ENCODE data around the gene FAT2.

The FAT2 gene

GRCh38 chr5:151569132-151570046 lies 21.7 kb downstream of the FAT2 start:
- H3K4me3 ChIP-seq (ENCODE audit: low read depth in 1 of 2, low read length in 2 of 2): no peak overlapping the region
- H3K36me3 ChIP-seq (ENCODE audit: insufficient read depth, low read length): no peaks in the 10 kb centered on the region
- ATAC-seq (ENCODE audit: insufficient read depth, low read depth) (no peak), DNase-seq (no peak)
- H4K20me1 ChIP-seq (ENCODE audit: insufficient read depth, low read length): no peaks in the 10 kb centered on the region
- H3K4me1 ChIP-seq (ENCODE audit: insufficient read depth, low read length): no peaks in the 10 kb centered on the region
- H3K79me2 ChIP-seq (ENCODE audit: insufficient read depth, low read length): no peaks in the 10 kb centered on the region
- no peak overlapping the region for H2AFZ ChIP-seq (ENCODE audit: low read depth, low read length)
- H3K27me3 ChIP-seq (ENCODE audit: insufficient read depth, low read length, poor library complexity): peaks cover 49% of the 10 kb centered on the region
- TF ChIP-seq EZH2 (IDR thresholded peaks at IDR 0.05; ENCODE audit: borderline replicate concordance, low read depth, low read length, severe bottlenecking): no peak
- no peak for TF ChIP-seq CTCF (IDR thresholded peaks at IDR 0.05; ENCODE audit: borderline replicate concordance, extremely low read depth, low read length, poor library complexity, severe bottlenecking)
- H3K4me2 ChIP-seq (ENCODE audit: insufficient read depth, low read length): no peak overlapping the region
- H3K9ac ChIP-seq (ENCODE audit: low read depth, low read length): no peak overlapping the region
- H3K9me3 ChIP-seq (ENCODE audit: insufficient read depth, low read length, severe bottlenecking): peaks cover 2% of the 10 kb centered on the region
- no peak overlapping the region for H3K27ac ChIP-seq (ENCODE audit: low read length)

- TF ChIP-seq EZH2 (IDR thresholded peaks at IDR 0.05; ENCODE audit: borderline replicate concordance, low read depth, low read length, severe bottlenecking) (no peak), CTCF (IDR thresholded peaks at IDR 0.05; ENCODE audit: borderline replicate concordance, extremely low read depth, low read length, poor library complexity, severe bottlenecking) (no peak)
- no peaks in the 10 kb centered on the region for H3K36me3 ChIP-seq (ENCODE audit: insufficient read depth, low read length)
- H4K20me1 ChIP-seq (ENCODE audit: insufficient read depth, low read length): no peaks in the 10 kb centered on the region
- no peak overlapping the region for H3K27ac ChIP-seq (ENCODE audit: low read length)
- H3K27me3 ChIP-seq (ENCODE audit: insufficient read depth, low read length, poor library complexity): peaks cover 47% of the 10 kb centered on the region
- ATAC-seq (ENCODE audit: insufficient read depth, low read depth) (no peak), DNase-seq (no peak)
- no peak overlapping the region for H3K9ac ChIP-seq (ENCODE audit: low read depth, low read length)
- no peak overlapping the region for H2AFZ ChIP-seq (ENCODE audit: low read depth, low read length)
- H3K4me2 ChIP-seq (ENCODE audit: insufficient read depth, low read length): no peak overlapping the region
- no peak overlapping the region for H3K4me3 ChIP-seq (ENCODE audit: low read depth in 1 of 2, low read length in 2 of 2)
- H3K79me2 ChIP-seq (ENCODE audit: insufficient read depth, low read length): no peaks in the 10 kb centered on the region
- H3K9me3 ChIP-seq (ENCODE audit: insufficient read depth, low read length, severe bottlenecking): peaks cover 2% of the 10 kb centered on the region
- no peaks in the 10 kb centered on the region for H3K4me1 ChIP-seq (ENCODE audit: insufficient read depth, low read length)
Measured at GRCh38 chr5:151568036-151568435, 23.1 kb downstream of the FAT2 start.

- no peaks in the 10 kb centered on the region for H3K4me1 ChIP-seq (ENCODE audit: insufficient read depth, low read length)
- no peak overlapping the region for H3K4me3 ChIP-seq (ENCODE audit: low read depth in 1 of 2, low read length in 2 of 2)
- H3K4me2 ChIP-seq (ENCODE audit: insufficient read depth, low read length): no peak overlapping the region
- no peaks in the 10 kb centered on the region for H3K36me3 ChIP-seq (ENCODE audit: insufficient read depth, low read length)
- H4K20me1 ChIP-seq (ENCODE audit: insufficient read depth, low read length): no peaks in the 10 kb centered on the region
- TF ChIP-seq EZH2 (IDR thresholded peaks at IDR 0.05; ENCODE audit: borderline replicate concordance, low read depth, low read length, severe bottlenecking): no peak
- TF ChIP-seq CTCF (IDR thresholded peaks at IDR 0.05; ENCODE audit: borderline replicate concordance, extremely low read depth, low read length, poor library complexity, severe bottlenecking): no peak
- H3K79me2 ChIP-seq (ENCODE audit: insufficient read depth, low read length): no peaks in the 10 kb centered on the region
- H3K27me3 ChIP-seq (ENCODE audit: insufficient read depth, low read length, poor library complexity): peaks cover 49% of the 10 kb centered on the region
- DNase-seq (no peak), ATAC-seq (ENCODE audit: insufficient read depth, low read depth) (no peak)
- no peak overlapping the region for H2AFZ ChIP-seq (ENCODE audit: low read depth, low read length)
- peaks cover 2% of the 10 kb centered on the region for H3K9me3 ChIP-seq (ENCODE audit: insufficient read depth, low read length, severe bottlenecking)
- no peak overlapping the region for H3K27ac ChIP-seq (ENCODE audit: low read length)
- no peak overlapping the region for H3K9ac ChIP-seq (ENCODE audit: low read depth, low read length)
Measured at GRCh38 chr5:151565971-151566370, 25.2 kb downstream of the FAT2 start.
